Spleen (tissue), 11 donors: ENCODE measurements around the gene SFMBT1. TPM values are rescaled to one million over a fixed set of nuclear protein-coding genes. Genes with fewer than 3 reads are reported as not detected.
A peak's percentile ranks its signal among the peaks of the same experiment; 100 is the strongest.

Experiments
- DNase-seq: peaks from one replicate; pipeline ENCODE4 v3.0.0-alpha.2; 2020
- H3K27ac ChIP-seq, 8 donors: fragments of 200-600 bp; sonication (generic) in 7 of 8; 1 replicate in 4 of 8; 2 replicates in 4 of 8; pipeline versions ENCODE4 v1.5.0 to v1.8.0; 2016 to 2021; ENCODE audit warnings: inconsistent platforms in 4 of 8, mild to moderate bottlenecking in 4 of 8, moderate library complexity in 1 of 8
- H3K27me3 ChIP-seq, 7 donors: fragments of 200-600 bp; sonication (generic) in 6 of 7; replicated peaks in 1 of 7; 1 replicate in 4 of 7; 2 replicates in 3 of 7; pipeline versions ENCODE4 v1.5.0 to v1.8.0; 2016 to 2021; ENCODE audit warnings: inconsistent platforms in 3 of 7, mild to moderate bottlenecking in 1 of 7
- H3K36me3 ChIP-seq, 6 donors: fragments of 200-600 bp; sonication (generic) in 5 of 6; 1 replicate in 4 of 6; 2 replicates in 2 of 6; pipeline versions ENCODE4 v1.5.0 to v1.8.0; 2016 to 2021; ENCODE audit warnings: inconsistent platforms in 2 of 6
- H3K4me1 ChIP-seq, 6 donors: fragments of 200-600 bp; sonication (generic) in 5 of 6; 1 replicate in 3 of 6; 2 replicates in 3 of 6; pipeline versions ENCODE4 v1.5.0 to v1.8.0; 2016 to 2021; ENCODE audit warnings: inconsistent platforms in 3 of 6
- H3K4me3 ChIP-seq, 8 donors: fragments of 200-600 bp; sonication (generic) in 7 of 8; 1 replicate in 4 of 8; 2 replicates in 4 of 8; pipeline versions ENCODE4 v1.5.0 to v1.8.0; 2016 to 2021; ENCODE audit warnings: inconsistent platforms in 4 of 8, mild to moderate bottlenecking in 4 of 8, moderate library complexity in 2 of 8
- H3K9me3 ChIP-seq, 8 donors: fragments of 200-600 bp; sonication (generic) in 7 of 8; 1 replicate in 4 of 8; 2 replicates in 4 of 8; pipeline versions ENCODE4 v1.5.0 to v1.8.0; 2016 to 2021; ENCODE audit warnings: inconsistent platforms in 4 of 8
- CTCF ChIP-seq, 11 experiments: fragments of 200-600 bp in 7 of 11; fragments of 450-650 bp in 4 of 11; sonication (generic) in 4 of 11; IDR thresholded peaks in 8 of 11; conservative IDR thresholded peaks in 3 of 11; 1 replicate in 7 of 11; 2 replicates in 4 of 11; pipeline versions ENCODE4 v1.4.0 to v1.8.0; 2016 to 2021; ENCODE audit warnings: antibody characterized with exemption in 11 of 11, inconsistent platforms in 4 of 11, mild to moderate bottlenecking in 1 of 11
- POLR2A ChIP-seq, 3 donors: fragments of 450-650 bp; IDR thresholded peaks; one replicate each; pipeline ENCODE4 v1.5.1; 2017; ENCODE audit warnings: antibody characterized with exemption in 3 of 3, mild to moderate bottlenecking in 1 of 3
- POLR2AphosphoS5 ChIP-seq, 3 donors: sonication (generic); formaldehyde crosslinking; IDR thresholded peaks; one replicate each; pipeline ENCODE4 v1.5.1; 2017; ENCODE audit warnings: antibody characterized with exemption in 3 of 3
- WGBS, 5 donors: extraction: QIAGEN DNeasy Blood & Tissue Kit in 3 of 5; methylation state at CpG; one replicate each; pipeline versions ENCODE4 v1.1.5 to v1.1.7; 2013 to 2018; 5-methylcytosine and 5-hydroxymethylcytosine counted together
- intact Hi-C: fragments of 100-400 bp; cut with DNase I; formaldehyde crosslinking; loops from one replicate; pipeline ENCODE4 v1.15.0; 2023; ENCODE audit warnings: low total_unique reads
- polyA plus RNA-seq, 3 donors: library from polyadenylated mRNA; stranded (reverse); fragments of 200-250 nt; gene quantifications; one replicate each; pipeline ENCODE4 v1.2.1, GENCODE V29; 2013
- total RNA-seq, 7 donors: library from RNA; depleted of rRNA in 3 of 7; stranded (reverse); fragments of >200 nt in 3 of 7; fragmentation: NEBNext Ultra II Directional in 4 of 7; extraction: Animal tissue kit (Norgen Biotek cat#: 25700) in 4 of 7; gene quantifications; one replicate each; pipeline versions ENCODE4 v1.1.0 to v1.2.1, GENCODE V29; 2016 to 2021
- donor health status: healthy with polysubstance abuse.
- donor health status: DM: no; HTN: no; CAD: no; lungs with moderate emphysema.
- donor health status: DM: no; HTN: no; CAD: no.
- donor health status: Bipolar disorder and iron deficiency.
- donor health status: healthy.
- donor health status: DM: no; HTN: no; CAD: no.
- donor health status: DM: yes; HTN: yes; CAD: no.

The SFMBT1 gene
- total and polyA plus RNA-seq, 10 donors, result 3.0 to 24.9 (median 12.3) TPM

- no peaks in the 10 kb centered on the region for H3K27me3 ChIP-seq
- peaks cover 0 to 100% (median 54%) of the 10 kb centered on the region in 6 donors for H3K36me3 ChIP-seq
- H3K9me3 ChIP-seq, result no peaks in the 10 kb centered on the region
- DNase-seq, result peak; percentile 51
- TF ChIP-seq POLR2AphosphoS5 (IDR thresholded peaks at IDR 0.05), result no peak
- no peak for TF ChIP-seq CTCF (IDR thresholded peaks at IDR 0.05 in 8 of 11, conservative IDR thresholded peaks at IDR 0.05 in 3 of 11)
- no peak for TF ChIP-seq POLR2A (IDR thresholded peaks at IDR 0.05)
- H3K4me1 ChIP-seq, result peaks cover 0 to 15% (median 3%) of the 10 kb centered on the region in 6 donors
- 90 to 95% (median 92%) methylated on average over 5 of the region's 5 CpGs for WGBS, 5 donors
- intact Hi-C loops, result no loop called here
- H3K4me3 ChIP-seq, result no peak overlapping the region
- H3K27ac ChIP-seq, result no peak overlapping the region
These were observed 45.1 kb upstream of the SFMBT1 start for GRCh38 chr3:53091011-53091410.

- TF ChIP-seq POLR2A (IDR thresholded peaks at IDR 0.05), result no peak
- Histone ChIP-seq H3K4me3 (no peak overlapping the region), H3K27me3 (no peaks in the 10 kb centered on the region), H3K36me3 (peaks cover 0 to 99% (median 49%) of the 10 kb centered on the region in 6 donors), H3K9me3 (no peaks in the 10 kb centered on the region), H3K27ac (no peak overlapping the region), H3K4me1 (peaks cover 0 to 15% (median 3%) of the 10 kb centered on the region in 6 donors)
- peak; percentile 47 for DNase-seq
- intact Hi-C loops, result no loop called here
- WGBS, 5 donors, result 87 to 97% (median 94%) methylated on average over 5 to 6 of the region's 6 CpGs
These were observed 43.6 kb upstream of the SFMBT1 start for GRCh38 chr3:53089511-53089910.

- Histone ChIP-seq H3K27ac (no peak overlapping the region), H3K27me3 (no peaks in the 10 kb centered on the region), H3K36me3 (peaks cover 0 to 72% (median 25%) of the 10 kb centered on the region in 6 donors), H3K4me3 (no peak overlapping the region), H3K9me3 (no peaks in the 10 kb centered on the region), H3K4me1 (no peaks in the 10 kb centered on the region)
- intact Hi-C loops, result no loop called here
- DNase-seq, result peak; percentile 7
- TF ChIP-seq POLR2AphosphoS5 (IDR thresholded peaks at IDR 0.05) (no peak), POLR2A (IDR thresholded peaks at IDR 0.05) (no peak), CTCF (IDR thresholded peaks at IDR 0.05 in 8 of 11, conservative IDR thresholded peaks at IDR 0.05 in 3 of 11) (no peak)
- WGBS, 5 donors, result 86 to 90% (median 88%) methylated on average over 10 of the region's 10 CpGs
These were observed 39.6 kb upstream of the SFMBT1 start for GRCh38 chr3:53085476-53085875.

GRCh38 chr3:53084310-53085001, 38.6 kb upstream of the SFMBT1 start:
- no peaks in the 10 kb centered on the region for H3K27me3 ChIP-seq
- H3K4me1 ChIP-seq, result no peaks in the 10 kb centered on the region
- no peaks in the 10 kb centered on the region for H3K9me3 ChIP-seq
- no peak overlapping the region for H3K27ac ChIP-seq
- no peak overlapping the region for H3K4me3 ChIP-seq
- TF ChIP-seq POLR2A (IDR thresholded peaks at IDR 0.05), result no peak
- DNase-seq, result peak; percentile 38
- WGBS, 5 donors, result 83 to 93% (median 87%) methylated on average over 12 of the region's 12 CpGs
- peaks cover 0 to 62% (median 15%) of the 10 kb centered on the region in 6 donors for H3K36me3 ChIP-seq
- intact Hi-C loops, result no loop called here

- 53 to 87% (median 72%) methylated on average over 3 of the region's 3 CpGs for WGBS, 5 donors
- no peak for DNase-seq
- no peaks in the 10 kb centered on the region for H3K9me3 ChIP-seq
- TF ChIP-seq POLR2AphosphoS5 (IDR thresholded peaks at IDR 0.05) (no peak), CTCF (IDR thresholded peaks at IDR 0.05 in 8 of 11, conservative IDR thresholded peaks at IDR 0.05 in 3 of 11) (no peak), POLR2A (IDR thresholded peaks at IDR 0.05) (no peak)
- peaks cover 0 to 56% (median 12%) of the 10 kb centered on the region in 6 donors for H3K36me3 ChIP-seq
- no peaks in the 10 kb centered on the region for H3K27me3 ChIP-seq
- intact Hi-C loops, result no loop called here
- no peak overlapping the region for H3K27ac ChIP-seq
- H3K4me3 ChIP-seq, result no peak overlapping the region
- H3K4me1 ChIP-seq, result no peaks in the 10 kb centered on the region
These were observed 38.1 kb upstream of the SFMBT1 start for GRCh38 chr3:53083949-53084309.
